ENCODE measurements around the gene RGP1.

Gene RGP1

GRCh38 chr9:35723426-35723825 lies 25.7 kb upstream of the RGP1 start:
- no peak for DNase-seq (ENCODE audit: low spot score)

- no peak for DNase-seq (ENCODE audit: low spot score)
Observed at GRCh38 chr9:35723908-35724307, 25.2 kb upstream of the RGP1 start.

- no peak for DNase-seq (ENCODE audit: low spot score)
Observed at GRCh38 chr9:35725362-35725761, 23.7 kb upstream of the RGP1 start.

GRCh38 chr9:35726931-35727330 lies 22.2 kb upstream of the RGP1 start:
- DNase-seq (ENCODE audit: low spot score) = no peak

- DNase-seq (ENCODE audit: low spot score) = no peak
Observed at GRCh38 chr9:35727676-35728040, 21.4 kb upstream of the RGP1 start.

- DNase-seq (ENCODE audit: low spot score) = peak; percentile 68
Observed at GRCh38 chr9:35728041-35728971, 20.8 kb upstream of the RGP1 start.

- no peak for DNase-seq (ENCODE audit: low spot score)
Observed at GRCh38 chr9:35729101-35729500, 20.0 kb upstream of the RGP1 start.

GRCh38 chr9:35729700-35730485 lies 19.2 kb upstream of the RGP1 start:
- DNase-seq (ENCODE audit: low spot score) = peak; percentile 55

- no peak for DNase-seq (ENCODE audit: low spot score)
Observed at GRCh38 chr9:35730486-35730854, 18.6 kb upstream of the RGP1 start.

GRCh38 chr9:35731415-35732184 lies 17.5 kb upstream of the RGP1 start:
- no peak for DNase-seq (ENCODE audit: low spot score)

- DNase-seq (ENCODE audit: low spot score) = peak; percentile 95
Observed at GRCh38 chr9:35732185-35732799, 16.8 kb upstream of the RGP1 start, which contains the start of the genes CREB3 and TLN1. TSS of gene CREB3 (plus strand) at chr9:35732666. CDS start at chr9:35732773, 107 bp downstream. TSS of gene TLN1 (minus strand) at chr9:35732195. CDS start at chr9:35725694, 6,501 bp downstream.

GRCh38 chr9:35732800-35733541 lies 16.1 kb upstream of the RGP1 start:
- DNase-seq (ENCODE audit: low spot score) = peak; percentile 79

- DNase-seq (ENCODE audit: low spot score) = no peak
Observed at GRCh38 chr9:35734096-35734495, 15.0 kb upstream of the RGP1 start.

- DNase-seq (ENCODE audit: low spot score) = peak; percentile 76
Observed at GRCh38 chr9:35736201-35736633, 12.9 kb upstream of the RGP1 start.

- DNase-seq (ENCODE audit: low spot score) = no peak
Observed at GRCh38 chr9:35737143-35737542, 11.9 kb upstream of the RGP1 start.

- DNase-seq (ENCODE audit: low spot score) = no peak
Observed at GRCh38 chr9:35738186-35738585, 10.9 kb upstream of the RGP1 start.

- DNase-seq (ENCODE audit: low spot score) = no peak
Observed at GRCh38 chr9:35738924-35739323, 10.2 kb upstream of the RGP1 start.

GRCh38 chr9:35740243-35740642 lies 8.8 kb upstream of the RGP1 start:
- DNase-seq (ENCODE audit: low spot score) = no peak

GRCh38 chr9:35741740-35742139 lies 7.3 kb upstream of the RGP1 start:
- DNase-seq (ENCODE audit: low spot score) = no peak

- no peak for DNase-seq (ENCODE audit: low spot score)
Observed at GRCh38 chr9:35743452-35743851, 5.6 kb upstream of the RGP1 start.

Measured in iPS-NIHi11 (cell line).